Testis (tissue), 3 donors: ENCODE results near the gene CCDC154. TPM values are rescaled to one million over a fixed set of nuclear protein-coding genes. Genes with fewer than 3 reads are reported as not detected.

ENCODE experiments used
- DNase-seq: peaks from one replicate; pipeline ENCODE4 v3.0.0-alpha.2; 2019
- H3K27ac ChIP-seq, 2 donors: fragments of 200-600 bp; sonication (generic); one replicate each; pipeline ENCODE4 v1.5.1; 2019
- H3K27me3 ChIP-seq: fragments of 200-600 bp; sonication (generic); one replicate; pipeline ENCODE4 v1.5.1; 2019
- H3K36me3 ChIP-seq: fragments of 200-600 bp; sonication (generic); one replicate; pipeline ENCODE4 v1.5.1; 2017; ENCODE audit warnings: low read depth; ENCODE audit errors: missing control alignments
- H3K4me1 ChIP-seq: fragments of 200-600 bp; sonication (generic); one replicate; pipeline ENCODE4 v1.5.1; 2019
- H3K4me3 ChIP-seq, 2 donors: fragments of 200-600 bp; sonication (generic); one replicate each; pipeline ENCODE4 v1.5.1; 2017 to 2019
- H3K9me3 ChIP-seq: fragments of 200-600 bp; sonication (generic); one replicate; pipeline ENCODE4 v1.5.1; 2017
- POLR2A ChIP-seq: fragments of 450-650 bp; IDR thresholded peaks from one replicate; pipeline ENCODE4 v1.6.1; 2017; ENCODE audit warnings: antibody characterized with exemption, mild to moderate bottlenecking, moderate library complexity
- WGBS, 2 donors: methylation state at CpG; one replicate each; pipeline ENCODE4 v1.1.5; 2018; 5-methylcytosine and 5-hydroxymethylcytosine counted together
- intact Hi-C: fragments of 100-400 bp; cut with DNase I; formaldehyde crosslinking; loops from one replicate; pipeline ENCODE4 v1.15.1; 2023; ENCODE audit warnings: low total_unique reads
- polyA plus RNA-seq: library from polyadenylated mRNA; stranded (reverse); fragments of 350-450 nt; fragmentation: Illumina TruSeq; extraction: RNeasy Lipid Tissue Mini Kit (QIAGEN cat#74804); gene quantifications from one replicate; pipeline ENCODE4 v1.2.3, GENCODE V29; 2014; ENCODE audit warnings: low read depth, low replicate concordance; ENCODE audit not compliant: insufficient read depth
- total RNA-seq, 2 donors: library from RNA; depleted of rRNA; stranded (reverse); fragments of >200 nt; gene quantifications; one replicate each; pipeline ENCODE4 v1.2.3, GENCODE V29; 2016
- TF ChIP-seq, protein P1 (sequence below), 3 experiments: fragments of 450-650 bp in 2 of 3; fragments of 200-600 bp in 1 of 3; sonication (generic) in 1 of 3; IDR thresholded peaks; one replicate each; pipeline ENCODE4 v1.5.1; 2016 to 2019; ENCODE audit warnings: antibody characterized with exemption in 3 of 3, mild to moderate bottlenecking in 2 of 3, moderate library complexity in 1 of 3

CCDC154 gene
- total and polyA plus RNA-seq, 3 donors from 2014 or later: 7.6 to 18.0 (median 14.8) TPM

DNA sequence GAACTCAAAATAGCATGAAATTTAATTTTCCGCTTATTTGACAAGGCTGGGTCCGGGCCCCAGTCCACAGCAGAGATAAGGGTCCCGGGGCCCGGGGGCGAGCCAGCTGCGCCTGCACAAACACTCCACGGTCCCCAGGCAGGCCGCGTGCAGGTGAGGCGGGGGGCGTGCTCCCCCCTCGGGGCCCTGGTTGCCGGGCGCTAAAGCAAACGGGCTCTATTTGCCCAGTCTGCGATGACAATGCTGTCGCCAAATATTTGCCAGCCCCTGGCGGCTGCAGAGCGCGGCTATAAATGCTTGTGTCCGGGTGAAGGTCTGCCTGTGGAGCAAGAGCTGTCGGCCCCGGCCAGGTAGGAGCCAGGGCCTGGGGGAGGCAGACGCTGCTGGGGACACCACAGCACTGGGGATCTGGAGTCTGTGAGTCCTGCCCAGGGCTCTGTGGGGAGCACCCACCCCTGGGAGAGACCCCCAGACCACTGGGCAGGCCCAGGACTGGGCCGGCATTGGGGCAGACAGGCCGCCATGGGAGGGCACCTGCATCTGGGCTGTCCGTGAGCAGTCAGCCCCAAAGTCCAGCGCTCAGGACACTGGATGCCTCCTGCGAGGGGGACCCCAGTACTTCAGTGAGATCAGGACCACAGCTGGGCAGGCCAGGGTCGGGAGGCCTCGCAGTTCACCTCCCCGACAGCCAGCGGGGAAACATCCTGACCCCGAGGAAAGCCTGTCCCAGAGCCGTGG lies 13.4 kb downstream of the CCDC154 start, which contains the start of gene PERCC1:
Gene PERCC1, plus strand, starts transcription at position 320 of the 738 bp plus-strand sequence. CDS start 1,516 bp downstream, outside the sequence.
- DNase-seq: no peak
- WGBS, 2 donors: 61 to 74% methylated on average over 12 to 34 of the region's 35 CpGs
- intact Hi-C loops: no loop called here
- Histone ChIP-seq H3K4me3 (no peak within 1 kb of the TSS), H3K27me3 (no peaks in the 10 kb centered on the region), H3K4me1 (peaks cover 12% of the 10 kb centered on the region), H3K9me3 (no peaks in the 10 kb centered on the region), H3K36me3 (no peaks in the 10 kb centered on the region), H3K27ac (no peak within 1 kb of the TSS)
- TF ChIP-seq, protein P1, sequence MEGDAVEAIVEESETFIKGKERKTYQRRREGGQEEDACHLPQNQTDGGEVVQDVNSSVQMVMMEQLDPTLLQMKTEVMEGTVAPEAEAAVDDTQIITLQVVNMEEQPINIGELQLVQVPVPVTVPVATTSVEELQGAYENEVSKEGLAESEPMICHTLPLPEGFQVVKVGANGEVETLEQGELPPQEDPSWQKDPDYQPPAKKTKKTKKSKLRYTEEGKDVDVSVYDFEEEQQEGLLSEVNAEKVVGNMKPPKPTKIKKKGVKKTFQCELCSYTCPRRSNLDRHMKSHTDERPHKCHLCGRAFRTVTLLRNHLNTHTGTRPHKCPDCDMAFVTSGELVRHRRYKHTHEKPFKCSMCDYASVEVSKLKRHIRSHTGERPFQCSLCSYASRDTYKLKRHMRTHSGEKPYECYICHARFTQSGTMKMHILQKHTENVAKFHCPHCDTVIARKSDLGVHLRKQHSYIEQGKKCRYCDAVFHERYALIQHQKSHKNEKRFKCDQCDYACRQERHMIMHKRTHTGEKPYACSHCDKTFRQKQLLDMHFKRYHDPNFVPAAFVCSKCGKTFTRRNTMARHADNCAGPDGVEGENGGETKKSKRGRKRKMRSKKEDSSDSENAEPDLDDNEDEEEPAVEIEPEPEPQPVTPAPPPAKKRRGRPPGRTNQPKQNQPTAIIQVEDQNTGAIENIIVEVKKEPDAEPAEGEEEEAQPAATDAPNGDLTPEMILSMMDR (IDR thresholded peaks at IDR 0.05): no peak
- no peak for TF ChIP-seq POLR2A

DNA sequence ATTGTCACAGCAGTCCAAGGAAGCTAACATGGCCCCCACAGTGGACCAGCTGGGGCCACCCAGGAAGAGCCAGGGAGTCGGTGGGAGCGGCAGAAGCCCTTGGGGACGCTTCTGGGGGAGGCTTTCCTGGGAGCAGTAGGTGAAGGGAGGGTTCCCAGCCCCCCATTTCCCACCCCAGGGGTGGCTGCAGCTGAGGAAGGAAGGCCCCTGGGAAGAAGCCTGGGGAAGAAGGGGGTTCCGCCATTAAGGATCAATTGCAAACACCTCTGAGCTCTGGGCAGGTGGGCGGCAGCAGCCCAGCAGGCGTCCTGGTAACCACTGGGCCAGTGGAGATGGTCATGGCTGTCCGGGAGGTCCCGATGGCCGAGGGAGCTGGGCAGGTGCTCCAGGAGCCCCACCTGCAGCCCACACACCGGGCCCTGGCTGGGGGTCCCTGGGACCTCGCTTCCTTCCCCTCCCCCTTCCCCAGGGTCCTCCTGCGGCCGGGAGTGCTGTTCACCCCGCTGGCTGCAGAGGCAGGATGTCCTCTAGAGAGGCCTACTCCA lies 14.1 kb downstream of the CCDC154 start:
- intact Hi-C loops: no loop called here

DNA sequence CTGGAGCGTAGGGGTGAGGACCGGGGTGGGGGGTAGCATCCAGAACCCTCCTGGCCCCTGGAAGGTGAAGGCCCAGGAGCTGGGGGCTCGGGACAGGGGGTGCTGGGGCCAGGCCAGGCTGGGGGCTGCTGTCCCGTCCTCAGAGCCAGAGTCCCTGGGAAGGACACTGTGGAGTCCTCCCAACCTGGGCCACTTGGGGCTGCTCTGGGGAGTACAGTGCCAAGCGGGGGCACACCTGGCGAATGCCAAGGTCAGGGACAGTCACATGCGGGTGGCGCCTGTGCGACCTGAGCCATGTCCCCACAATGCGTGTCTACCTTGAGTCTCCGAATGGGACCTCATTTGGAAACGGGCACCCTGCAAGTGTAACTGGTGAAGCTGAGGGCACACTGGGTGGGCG lies 14.7 kb downstream of the CCDC154 start:
- H3K9me3 ChIP-seq: no peaks in the 10 kb centered on the region
- TF ChIP-seq, protein P1 (IDR thresholded peaks at IDR 0.05): no peak
- TF ChIP-seq POLR2A: no peak
- H3K27me3 ChIP-seq: no peaks in the 10 kb centered on the region
- H3K36me3 ChIP-seq: no peaks in the 10 kb centered on the region
- H3K4me1 ChIP-seq: peaks cover 12% of the 10 kb centered on the region
- intact Hi-C loops: no loop called here
- no peak for DNase-seq
- no peak overlapping the region for H3K27ac ChIP-seq
- WGBS, 2 donors: 89 to 100% methylated on average over 1 to 13 of the region's 13 CpGs
- H3K4me3 ChIP-seq: no peak overlapping the region

More for the DNA sequence above, 14.1 kb downstream of the CCDC154 start:
- Histone ChIP-seq H3K4me1 (peaks cover 12% of the 10 kb centered on the region), H3K27ac (no peak overlapping the region), H3K9me3 (no peaks in the 10 kb centered on the region), H3K27me3 (no peaks in the 10 kb centered on the region), H3K4me3 (no peak overlapping the region), H3K36me3 (no peaks in the 10 kb centered on the region)
- DNase-seq: no peak
- WGBS, 2 donors: 60 to 81% methylated on average over 4 to 14 of the region's 14 CpGs
- TF ChIP-seq, protein P1 (IDR thresholded peaks at IDR 0.05): no peak

DNA sequence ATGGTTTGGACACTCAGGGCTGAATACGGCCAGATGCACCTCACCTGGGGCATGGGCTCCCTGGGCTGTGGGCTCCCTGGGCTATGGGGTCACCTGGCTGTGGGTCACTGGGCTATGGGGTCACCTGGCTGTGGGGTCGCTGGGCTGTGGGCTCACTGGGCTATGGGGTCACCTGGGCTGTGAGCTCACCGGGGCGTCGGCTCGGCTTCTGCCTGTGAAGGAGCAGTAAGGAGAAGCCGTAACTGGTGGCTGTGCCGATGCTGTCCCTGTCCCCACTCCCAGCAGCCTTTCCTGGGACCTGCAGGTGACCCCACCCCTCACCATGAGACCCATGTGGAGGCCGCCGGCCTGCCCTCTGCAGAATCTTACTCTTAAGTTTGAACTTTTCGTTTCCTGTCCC lies 15.3 kb downstream of the CCDC154 start:
- no peaks in the 10 kb centered on the region for H3K27me3 ChIP-seq
- no peak overlapping the region for H3K27ac ChIP-seq
- H3K9me3 ChIP-seq: no peaks in the 10 kb centered on the region
- intact Hi-C loops: no loop called here
- H3K4me3 ChIP-seq: no peak overlapping the region
- H3K4me1 ChIP-seq: peaks cover 12% of the 10 kb centered on the region
- H3K36me3 ChIP-seq: no peaks in the 10 kb centered on the region
- no peak for DNase-seq
- TF ChIP-seq, protein P1 (IDR thresholded peaks at IDR 0.05): no peak
- TF ChIP-seq POLR2A: no peak
- WGBS, 2 donors: 88% methylated on average over 9 of the region's 11 CpGs; no CpG with 5 or more reads in 1 of the 2 donors
